Fibroblast of lung (primary cell): ENCODE results near the gene BMP6.

Experiments
- EZH2 ChIP-seq: IDR thresholded peaks from 2 replicates; pipeline ENCODE4 v1.5.1; 2012; ENCODE audit warnings: low read length, control low read depth, mild to moderate bottlenecking; ENCODE audit errors: missing control alignments
- TF ChIP-seq, protein P1 (sequence below), 2 donors: IDR thresholded peaks in 1 of 2; conservative IDR thresholded peaks in 1 of 2; 1 replicate in 1 of 2; 2 replicates in 1 of 2; pipeline ENCODE4 v1.5.1; 2011 to 2012; ENCODE audit warnings: low read length in 2 of 2, control low read depth in 1 of 2, inconsistent platforms in 1 of 2, low read depth in 1 of 2, mild to moderate bottlenecking in 1 of 2

DNA sequence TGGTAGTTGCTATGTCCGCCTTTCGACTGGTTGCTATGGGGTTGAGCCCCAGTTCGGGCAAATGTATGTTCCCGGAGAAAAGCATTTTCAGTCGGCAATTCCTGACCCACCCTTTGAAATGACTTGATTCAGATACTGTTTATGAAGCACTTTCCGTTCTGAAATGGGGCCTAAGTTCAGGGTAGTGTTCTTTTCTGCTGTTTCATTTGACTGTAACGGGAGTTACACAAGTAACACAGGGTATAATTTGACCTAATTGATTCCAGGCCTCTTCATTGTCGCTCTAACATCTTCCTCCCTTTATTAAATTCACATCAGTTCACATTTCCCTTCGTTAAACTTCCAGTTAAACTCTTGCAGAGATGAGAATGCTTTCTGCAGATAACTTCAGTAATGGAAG is 85.5 kb downstream of the BMP6 start:
- TF ChIP-seq, protein P1, sequence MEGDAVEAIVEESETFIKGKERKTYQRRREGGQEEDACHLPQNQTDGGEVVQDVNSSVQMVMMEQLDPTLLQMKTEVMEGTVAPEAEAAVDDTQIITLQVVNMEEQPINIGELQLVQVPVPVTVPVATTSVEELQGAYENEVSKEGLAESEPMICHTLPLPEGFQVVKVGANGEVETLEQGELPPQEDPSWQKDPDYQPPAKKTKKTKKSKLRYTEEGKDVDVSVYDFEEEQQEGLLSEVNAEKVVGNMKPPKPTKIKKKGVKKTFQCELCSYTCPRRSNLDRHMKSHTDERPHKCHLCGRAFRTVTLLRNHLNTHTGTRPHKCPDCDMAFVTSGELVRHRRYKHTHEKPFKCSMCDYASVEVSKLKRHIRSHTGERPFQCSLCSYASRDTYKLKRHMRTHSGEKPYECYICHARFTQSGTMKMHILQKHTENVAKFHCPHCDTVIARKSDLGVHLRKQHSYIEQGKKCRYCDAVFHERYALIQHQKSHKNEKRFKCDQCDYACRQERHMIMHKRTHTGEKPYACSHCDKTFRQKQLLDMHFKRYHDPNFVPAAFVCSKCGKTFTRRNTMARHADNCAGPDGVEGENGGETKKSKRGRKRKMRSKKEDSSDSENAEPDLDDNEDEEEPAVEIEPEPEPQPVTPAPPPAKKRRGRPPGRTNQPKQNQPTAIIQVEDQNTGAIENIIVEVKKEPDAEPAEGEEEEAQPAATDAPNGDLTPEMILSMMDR (conservative IDR thresholded peaks at IDR 0.05 in 1 of 2, IDR thresholded peaks at IDR 0.05 in 1 of 2; ENCODE audit: low read depth in 1 of 2, low read length in 2 of 2) = no peak
- TF ChIP-seq EZH2 = no peak
